DMS79 (cell line): Measurements from ENCODE around the gene ZNF385B.

Experiments used
- DNase-seq: peaks from one replicate; lab custom pipeline; 2025; lab: John Stamatoyannopoulos, UW

The ZNF385B gene

DNA sequence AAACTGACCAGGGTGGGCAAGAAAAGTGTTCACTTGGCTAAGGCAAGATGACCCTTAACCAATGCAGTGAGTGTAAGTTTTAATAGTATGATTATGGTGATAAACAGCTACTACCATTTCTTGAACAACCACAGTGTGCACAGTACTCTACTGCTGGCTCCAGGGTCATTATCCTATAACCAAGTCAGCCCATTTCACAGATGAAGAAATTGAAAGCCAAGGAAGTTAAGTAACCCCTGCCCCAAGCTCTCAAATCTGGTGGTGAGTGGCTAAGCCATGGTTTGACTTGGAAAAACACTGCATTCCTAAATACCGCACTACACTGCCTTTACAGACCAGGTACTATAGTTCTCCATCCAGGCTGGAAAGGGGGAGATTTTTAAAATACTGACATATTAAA, 5.7 kb downstream of the ZNF385B start:
- DNase-seq, result no peak

DNA sequence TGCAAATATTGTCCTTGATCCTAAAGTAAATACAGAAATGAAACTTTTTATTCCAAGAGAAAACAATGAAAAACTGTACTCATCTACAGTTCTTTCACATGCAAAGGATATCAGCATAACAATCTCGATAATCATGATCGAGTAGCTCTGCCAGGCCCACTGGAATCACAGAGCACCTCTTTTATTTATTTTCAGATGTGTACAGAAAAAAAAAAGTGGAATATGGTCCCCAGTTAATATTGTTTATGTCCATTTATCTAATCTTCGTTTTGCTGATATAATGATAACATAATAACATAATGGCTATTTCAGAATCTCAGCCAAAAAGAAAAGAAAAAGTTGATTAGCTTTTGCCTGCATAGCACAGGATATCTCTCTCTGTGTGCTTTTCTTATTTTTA, 6.5 kb downstream of the ZNF385B start:
- no peak for DNase-seq

DNA sequence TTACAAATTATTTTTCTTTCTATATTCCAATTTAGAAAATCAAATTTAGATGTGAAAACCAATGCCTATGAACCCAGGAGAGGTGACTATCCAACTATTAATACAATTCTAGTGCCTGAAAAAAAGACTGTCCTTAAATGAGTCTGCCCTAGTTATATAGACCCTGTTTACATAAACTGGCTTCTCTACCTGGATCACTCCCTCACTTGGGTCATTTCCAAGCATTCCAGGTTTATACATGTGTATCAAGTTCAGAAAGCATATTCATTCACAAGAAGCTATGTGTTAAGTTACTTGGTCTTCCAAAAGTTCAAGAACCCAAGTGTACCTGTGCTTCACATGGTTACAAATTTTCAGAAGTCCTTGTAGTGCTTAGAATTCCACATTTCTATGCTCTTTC, 8.3 kb downstream of the ZNF385B start:
- DNase-seq, result no peak

- DNase-seq, result no peak
These were observed 11.2 kb downstream of the ZNF385B start for GRCh38 chr2:179850188-179850587.

DNA sequence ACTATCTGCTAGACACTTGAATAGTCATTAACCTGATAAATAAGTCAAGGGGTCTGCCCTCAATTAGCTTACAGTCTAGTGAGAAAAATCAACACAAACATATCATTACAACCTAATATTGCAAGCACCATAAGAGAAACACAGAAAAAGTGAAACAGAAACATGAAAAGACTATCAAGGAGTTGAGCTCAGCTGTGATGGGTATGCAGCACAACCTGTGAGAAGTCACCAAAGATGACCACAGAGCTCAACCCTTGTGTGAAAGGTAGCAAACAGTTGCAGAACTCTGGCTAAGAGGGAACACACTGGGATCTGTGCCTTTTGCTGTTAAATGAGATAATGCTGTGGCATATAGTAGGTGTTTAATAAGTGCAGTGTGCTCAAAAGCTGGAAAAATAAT, 11.7 kb downstream of the ZNF385B start:
- DNase-seq, result no peak

- DNase-seq, result no peak
These were observed 17.9 kb downstream of the ZNF385B start for GRCh38 chr2:179843541-179843940.

DNA sequence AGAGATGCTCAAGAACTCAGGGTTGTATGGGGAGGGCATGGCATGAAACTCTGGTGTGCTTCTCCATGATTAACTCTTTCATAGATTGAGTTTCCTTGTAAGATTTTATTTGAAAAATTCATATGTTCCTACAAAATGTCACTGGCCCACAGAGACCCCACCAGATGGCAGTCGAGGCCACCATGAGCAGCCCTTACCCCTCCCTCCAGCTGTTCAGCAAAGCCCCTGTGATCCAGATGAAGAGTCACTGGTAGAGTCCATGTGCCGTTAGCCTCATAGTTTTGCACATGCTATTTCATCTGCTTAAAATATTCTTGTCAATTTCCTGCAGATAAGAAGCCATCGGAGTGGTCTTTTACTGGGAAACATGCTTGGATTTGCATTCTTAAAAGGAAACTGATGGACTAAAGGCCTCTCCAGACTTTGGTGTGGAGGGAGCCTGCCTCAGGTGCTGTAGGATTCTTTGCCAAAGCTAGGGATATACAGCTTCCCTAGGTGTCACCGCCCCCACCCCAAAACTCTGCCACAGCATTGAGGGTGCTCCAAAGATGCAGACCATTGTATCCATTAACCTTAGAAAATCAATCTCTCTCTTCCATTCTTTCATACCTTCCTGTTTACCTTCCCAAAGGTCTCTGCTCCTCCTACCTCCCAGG, 18.8 kb downstream of the ZNF385B start:
- no peak for DNase-seq

DNA sequence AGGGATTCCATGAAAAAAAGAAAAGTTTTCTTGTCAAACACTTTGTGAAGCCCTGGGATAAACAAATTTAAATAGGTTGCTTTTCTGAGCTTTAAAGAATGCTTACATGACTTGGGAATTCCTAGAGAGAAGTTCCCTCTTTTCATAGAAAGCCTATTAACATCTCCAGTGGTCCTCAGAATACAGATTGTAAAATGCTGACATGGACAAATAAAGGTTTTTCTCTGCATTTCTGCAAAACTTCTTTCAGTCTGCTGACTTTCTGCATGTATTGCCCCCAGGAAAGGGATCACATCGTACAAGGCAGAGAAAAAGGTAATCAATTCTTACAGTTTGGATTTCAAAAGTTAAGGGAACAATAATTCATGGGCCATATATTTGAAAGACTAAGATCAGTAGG, 20.6 kb downstream of the ZNF385B start:
- no peak for DNase-seq

GRCh38 chr2:179837408-179837807, 24.0 kb downstream of the ZNF385B start:
- DNase-seq, result no peak

GRCh38 chr2:179830043-179830787, 31.2 kb downstream of the ZNF385B start:
- DNase-seq, result no peak

GRCh38 chr2:179826297-179826696, 35.1 kb downstream of the ZNF385B start:
- DNase-seq, result no peak

GRCh38 chr2:179825494-179825893, 35.9 kb downstream of the ZNF385B start:
- DNase-seq, result no peak

- DNase-seq, result no peak
These were observed 36.5 kb downstream of the ZNF385B start for GRCh38 chr2:179824961-179825360.

DNA sequence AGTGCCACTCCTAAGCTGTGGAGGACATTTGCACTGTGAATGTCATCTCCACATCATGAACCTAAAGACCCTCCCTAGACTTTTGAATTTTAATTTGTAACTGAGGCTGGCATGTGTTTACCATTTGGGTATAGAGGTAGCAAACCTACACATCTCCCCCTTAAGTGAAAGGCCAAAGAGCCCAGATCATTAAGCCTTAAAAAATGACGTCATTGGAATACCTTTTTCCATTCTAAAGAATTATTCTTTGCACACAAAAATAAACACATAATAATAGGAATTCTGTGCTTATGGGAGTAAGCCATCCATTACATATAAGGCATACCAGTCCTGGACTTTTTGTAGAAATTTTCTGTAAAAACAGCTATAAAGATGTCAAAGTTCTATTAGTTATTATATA, 38.9 kb downstream of the ZNF385B start:
- no peak for DNase-seq

- DNase-seq, result no peak
These were observed 42.9 kb downstream of the ZNF385B start for GRCh38 chr2:179818546-179818945.

DNA sequence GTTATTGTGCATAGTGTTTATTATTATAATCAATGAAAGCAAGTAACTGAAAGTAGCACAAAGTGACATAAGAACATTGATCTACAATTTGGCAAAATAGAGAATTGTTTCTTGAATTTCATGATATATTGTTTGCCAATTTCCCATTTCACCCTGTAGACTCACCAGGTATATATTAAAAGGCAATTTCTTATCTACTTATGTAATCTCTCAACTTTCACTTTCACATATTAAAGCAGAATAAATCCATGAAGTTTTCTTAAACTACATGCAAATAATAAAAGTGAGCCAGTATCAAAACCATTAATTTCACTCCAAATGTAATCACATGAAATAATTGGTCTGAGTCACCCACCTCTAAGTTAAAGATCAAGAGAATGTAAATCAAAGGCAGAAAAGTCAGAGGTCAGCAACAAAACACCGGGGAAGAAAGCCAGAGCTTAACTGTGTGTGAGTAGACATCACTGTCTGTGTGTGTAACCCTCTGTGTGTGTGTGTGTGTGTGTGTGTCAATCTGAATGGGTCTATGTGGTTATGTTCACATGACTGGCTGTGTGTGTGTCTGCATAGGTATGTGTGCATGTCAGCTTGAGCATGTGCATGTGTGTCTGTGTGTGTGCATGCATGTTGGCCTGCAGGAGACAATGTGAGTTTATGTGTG, 44.1 kb downstream of the ZNF385B start:
- DNase-seq, result no peak

DNA sequence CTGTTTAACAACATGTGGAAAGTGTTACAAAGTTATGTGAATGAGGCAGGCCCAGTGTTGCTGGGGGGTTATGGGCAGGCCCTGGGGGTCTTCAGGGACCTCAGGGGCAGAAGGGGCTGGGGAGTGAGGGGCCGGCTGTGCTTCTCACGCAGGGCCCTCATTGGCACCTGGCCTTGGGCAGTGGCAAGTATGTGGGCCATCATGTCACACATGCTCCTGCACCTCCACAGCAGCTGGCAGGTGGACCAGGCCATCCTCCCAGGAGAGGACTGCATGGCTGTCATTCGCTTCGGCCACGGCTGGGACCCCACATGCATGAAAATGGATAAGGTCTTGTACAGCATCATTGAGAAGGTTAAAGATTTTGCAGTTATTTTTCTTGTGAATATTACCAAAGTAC, 47.4 kb downstream of the ZNF385B start:
- DNase-seq, result no peak

GRCh38 chr2:179812501-179812900, 48.9 kb downstream of the ZNF385B start:
- DNase-seq, result no peak

GRCh38 chr2:179811042-179811441, 50.4 kb downstream of the ZNF385B start:
- DNase-seq, result no peak

DNA sequence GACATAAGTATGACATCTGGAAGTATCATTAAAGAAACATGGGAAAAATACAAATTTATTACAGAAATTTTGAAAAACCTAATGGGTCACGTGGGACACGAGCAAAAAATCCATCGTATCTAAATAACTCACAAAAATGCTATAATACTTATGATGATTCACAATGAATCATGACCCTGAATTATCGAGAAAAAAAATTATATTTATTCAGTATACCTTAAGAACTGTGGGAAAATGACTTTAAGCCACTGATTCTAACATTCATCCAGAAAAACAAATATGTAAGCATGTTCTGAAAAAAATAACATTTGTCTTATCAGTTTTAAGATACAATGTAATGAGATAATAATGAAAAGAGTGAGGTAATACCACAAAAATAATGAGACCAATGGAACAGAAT, 51.8 kb downstream of the ZNF385B start:
- DNase-seq, result no peak

- DNase-seq, result no peak
These were observed 56.4 kb downstream of the ZNF385B start for GRCh38 chr2:179805001-179805400.

- no peak for DNase-seq
These were observed 57.2 kb downstream of the ZNF385B start for GRCh38 chr2:179804206-179804605.
